NT2/D1 (cell line): ENCODE measurements around the gene STX16.

ENCODE experiments used
- DNase-seq: peaks from one replicate; pipeline ENCODE4 v3.0.0-alpha.2; 2011; ENCODE audit warnings: low read depth, low spot score
- H3K27me3 ChIP-seq: 2 replicates; pipeline ENCODE4 v1.6.0; 2011; ENCODE audit warnings: mild to moderate bottlenecking; ENCODE audit not compliant: insufficient read length, insufficient read depth
- H3K36me3 ChIP-seq: 2 replicates; pipeline ENCODE4 v1.6.1; 2011; ENCODE audit warnings: mild to moderate bottlenecking, low read length, mixed read lengths; ENCODE audit not compliant: insufficient read depth, insufficient read length
- H3K4me1 ChIP-seq: 2 replicates; pipeline ENCODE4 v1.5.1; 2011; ENCODE audit not compliant: insufficient read depth, insufficient read length
- H3K4me3 ChIP-seq: 2 replicates; pipeline ENCODE4 v1.5.1; 2011; ENCODE audit warnings: low read depth; ENCODE audit not compliant: insufficient read length
- H3K9ac ChIP-seq: 2 replicates; pipeline ENCODE4 v1.6.0; 2011; ENCODE audit warnings: low read depth; ENCODE audit not compliant: insufficient read length
- H3K9me3 ChIP-seq: 2 replicates; pipeline ENCODE4 v1.5.1; 2011; ENCODE audit warnings: mild to moderate bottlenecking, low read length; ENCODE audit not compliant: insufficient read depth
- SUZ12 ChIP-seq: IDR thresholded peaks from 2 replicates; pipeline ENCODE4 v1.6.1; 2011; ENCODE audit not compliant: insufficient read length, insufficient read depth; ENCODE audit errors: extremely low read depth
- YY1 ChIP-seq: IDR thresholded peaks from 2 replicates; pipeline ENCODE4 v1.6.1; 2011; ENCODE audit not compliant: insufficient read length, insufficient read depth
- ZNF274 ChIP-seq: IDR thresholded peaks from 2 replicates; pipeline ENCODE4 v1.6.1; 2011; ENCODE audit warnings: mild to moderate bottlenecking, low read depth, low read length

Gene STX16, protein sequence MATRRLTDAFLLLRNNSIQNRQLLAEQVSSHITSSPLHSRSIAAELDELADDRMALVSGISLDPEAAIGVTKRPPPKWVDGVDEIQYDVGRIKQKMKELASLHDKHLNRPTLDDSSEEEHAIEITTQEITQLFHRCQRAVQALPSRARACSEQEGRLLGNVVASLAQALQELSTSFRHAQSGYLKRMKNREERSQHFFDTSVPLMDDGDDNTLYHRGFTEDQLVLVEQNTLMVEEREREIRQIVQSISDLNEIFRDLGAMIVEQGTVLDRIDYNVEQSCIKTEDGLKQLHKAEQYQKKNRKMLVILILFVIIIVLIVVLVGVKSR

DNA sequence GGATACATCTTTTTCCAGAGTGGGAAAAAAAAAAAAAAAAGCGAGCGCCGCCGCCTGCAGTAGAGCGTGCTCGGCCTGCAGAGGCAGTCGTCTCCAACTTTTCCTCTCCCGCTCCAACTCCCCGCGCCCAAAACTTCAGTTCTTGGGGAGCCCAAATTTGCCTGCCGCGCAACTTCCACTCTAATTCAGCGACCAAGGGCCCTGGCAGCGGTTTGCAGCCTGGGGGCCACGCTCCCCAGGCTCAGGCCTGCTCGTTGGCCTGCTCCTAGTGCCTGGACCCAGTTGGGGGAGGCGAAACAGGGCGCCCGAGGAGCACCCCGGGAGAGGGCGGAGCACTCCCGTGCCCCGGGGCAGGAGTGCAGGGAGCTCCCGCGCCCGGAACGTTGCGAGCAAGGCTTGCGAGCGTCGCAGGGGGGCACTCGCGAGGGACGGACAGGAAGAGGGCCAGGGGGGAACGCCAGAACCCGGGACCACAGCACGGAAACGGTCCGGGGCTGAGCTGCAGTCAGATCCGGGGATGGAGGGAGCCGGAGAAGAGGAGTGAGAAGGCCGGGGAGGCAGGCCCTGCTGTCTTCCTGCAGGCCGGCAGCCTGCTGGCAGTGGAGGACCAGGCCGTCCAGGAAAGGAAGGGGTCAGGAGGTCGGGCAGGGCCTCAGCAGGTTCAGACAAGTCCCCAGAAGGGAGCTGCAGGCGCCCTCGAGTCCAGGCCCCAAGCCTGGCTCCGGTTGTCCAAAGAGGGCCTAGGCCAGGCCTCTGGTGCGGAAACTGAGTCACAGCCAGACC lies at the start of gene STX16:
Gene STX16 (plus strand): TSS at position 508 of the 783 bp plus-strand sequence. CDS start 724 bp downstream, outside the sequence.
- peak; percentile 91 for DNase-seq
- TF ChIP-seq SUZ12 (peak; percentile 43), ZNF274 (no peak), YY1 (peak; percentile 36)
- peaks cover 9% of the 10 kb centered on the region for H3K36me3 ChIP-seq
- H3K9ac ChIP-seq: peak within 1 kb of the TSS; percentile 94
- peak within 1 kb of the TSS; percentile 97 for H3K4me3 ChIP-seq
- H3K4me1 ChIP-seq: peaks cover 8% of the 10 kb centered on the region
- H3K27me3 ChIP-seq: peaks cover 6% of the 10 kb centered on the region
- H3K9me3 ChIP-seq: no peaks in the 10 kb centered on the region

- Histone ChIP-seq H3K9ac (no peak overlapping the region), H3K4me3 (no peak overlapping the region), H3K4me1 (peaks cover 10% of the 10 kb centered on the region), H3K9me3 (no peaks in the 10 kb centered on the region), H3K36me3 (no peaks in the 10 kb centered on the region), H3K27me3 (no peaks in the 10 kb centered on the region)
- no peak for DNase-seq
- TF ChIP-seq ZNF274: no peak
- TF ChIP-seq YY1: no peak
- TF ChIP-seq SUZ12: no peak
These were observed 49.0 kb upstream of the STX16 start for GRCh38 chr20:58602124-58602523.

GRCh38 chr20:58603721-58604120 lies 47.4 kb upstream of the STX16 start:
- no peak overlapping the region for H3K4me3 ChIP-seq
- H3K36me3 ChIP-seq: no peaks in the 10 kb centered on the region
- no peak for DNase-seq
- H3K27me3 ChIP-seq: no peaks in the 10 kb centered on the region
- TF ChIP-seq ZNF274 (no peak), YY1 (no peak), SUZ12 (no peak)
- no peak overlapping the region for H3K9ac ChIP-seq
- H3K4me1 ChIP-seq: peaks cover 10% of the 10 kb centered on the region
- H3K9me3 ChIP-seq: no peaks in the 10 kb centered on the region

GRCh38 chr20:58604128-58604881 lies 46.8 kb upstream of the STX16 start:
- DNase-seq: no peak
- Histone ChIP-seq H3K27me3 (no peaks in the 10 kb centered on the region), H3K4me3 (no peak overlapping the region), H3K36me3 (no peaks in the 10 kb centered on the region), H3K4me1 (peaks cover 10% of the 10 kb centered on the region), H3K9me3 (no peaks in the 10 kb centered on the region), H3K9ac (no peak overlapping the region)
- TF ChIP-seq SUZ12 (no peak), YY1 (no peak), ZNF274 (no peak)

GRCh38 chr20:58605292-58606065 lies 45.6 kb upstream of the STX16 start:
- Histone ChIP-seq H3K27me3 (no peaks in the 10 kb centered on the region), H3K4me3 (no peak overlapping the region), H3K36me3 (no peaks in the 10 kb centered on the region), H3K9me3 (no peaks in the 10 kb centered on the region), H3K9ac (no peak overlapping the region), H3K4me1 (peaks cover 10% of the 10 kb centered on the region)
- TF ChIP-seq YY1: no peak
- TF ChIP-seq ZNF274: no peak
- TF ChIP-seq SUZ12: no peak
- DNase-seq: no peak

GRCh38 chr20:58606184-58606583 lies 44.9 kb upstream of the STX16 start:
- peaks cover 10% of the 10 kb centered on the region for H3K4me1 ChIP-seq
- no peak overlapping the region for H3K4me3 ChIP-seq
- no peaks in the 10 kb centered on the region for H3K9me3 ChIP-seq
- H3K36me3 ChIP-seq: no peaks in the 10 kb centered on the region
- no peak for DNase-seq
- H3K27me3 ChIP-seq: no peaks in the 10 kb centered on the region
- TF ChIP-seq ZNF274 (no peak), SUZ12 (no peak), YY1 (no peak)
- H3K9ac ChIP-seq: no peak overlapping the region
